CD4-positive, alpha-beta T cell treated with Interleukin-10 for 1 hour (primary cell): ENCODE measurements around the gene FOXE3.

Experiments
- DNase-seq: peaks from one replicate; pipeline ENCODE4 v3.0.0-alpha.2; 2020

The FOXE3 gene

GRCh38 chr1:47436304-47436978 lies 20.4 kb downstream of the FOXE3 start:
- DNase-seq: peak; percentile 77

GRCh38 chr1:47436979-47437446 lies 20.9 kb downstream of the FOXE3 start:
- DNase-seq: no peak

- DNase-seq: peak; percentile 92
These were observed 21.5 kb downstream of the FOXE3 start, which contains the start of gene FOXD2 for GRCh38 chr1:47437447-47438164. TSS of gene FOXD2 (plus strand) at chr1:47438044. CDS start at chr1:47438136, 92 bp downstream.

GRCh38 chr1:47438165-47439016 lies 22.3 kb downstream of the FOXE3 start:
- peak; percentile 43 for DNase-seq

- peak; percentile 19 for DNase-seq
These were observed 23.1 kb downstream of the FOXE3 start for GRCh38 chr1:47439017-47439818.

- no peak for DNase-seq
These were observed 23.9 kb downstream of the FOXE3 start for GRCh38 chr1:47439819-47440598.

GRCh38 chr1:47440599-47441081 lies 24.6 kb downstream of the FOXE3 start:
- DNase-seq: no peak

GRCh38 chr1:47441450-47442106 lies 25.5 kb downstream of the FOXE3 start:
- DNase-seq: no peak

- DNase-seq: no peak
These were observed 26.1 kb downstream of the FOXE3 start for GRCh38 chr1:47442202-47442601.

- no peak for DNase-seq
These were observed 26.9 kb downstream of the FOXE3 start for GRCh38 chr1:47442842-47443529.

- no peak for DNase-seq
These were observed 27.6 kb downstream of the FOXE3 start for GRCh38 chr1:47443530-47444296.

GRCh38 chr1:47444297-47444561 lies 28.1 kb downstream of the FOXE3 start:
- DNase-seq: no peak

GRCh38 chr1:47444562-47445465 lies 28.7 kb downstream of the FOXE3 start:
- DNase-seq: peak; percentile 19

GRCh38 chr1:47445823-47446550 lies 29.9 kb downstream of the FOXE3 start:
- no peak for DNase-seq

- no peak for DNase-seq
These were observed 32.6 kb downstream of the FOXE3 start for GRCh38 chr1:47448462-47449222.

GRCh38 chr1:47449822-47450552 lies 33.9 kb downstream of the FOXE3 start:
- DNase-seq: no peak
